GM12892 (cell line): Measurements from ENCODE around the gene SNU13.

ENCODE experiments used
- POLR2A ChIP-seq: IDR thresholded peaks from 2 replicates; pipeline ENCODE4 v1.6.1; 2011; ENCODE audit warnings: low read depth, low read length, control low read depth
- POLR2AphosphoS5 ChIP-seq: IDR thresholded peaks from 2 replicates; pipeline ENCODE4 v1.6.1; 2011; ENCODE audit warnings: low read depth, low read length, control low read depth

DNA sequence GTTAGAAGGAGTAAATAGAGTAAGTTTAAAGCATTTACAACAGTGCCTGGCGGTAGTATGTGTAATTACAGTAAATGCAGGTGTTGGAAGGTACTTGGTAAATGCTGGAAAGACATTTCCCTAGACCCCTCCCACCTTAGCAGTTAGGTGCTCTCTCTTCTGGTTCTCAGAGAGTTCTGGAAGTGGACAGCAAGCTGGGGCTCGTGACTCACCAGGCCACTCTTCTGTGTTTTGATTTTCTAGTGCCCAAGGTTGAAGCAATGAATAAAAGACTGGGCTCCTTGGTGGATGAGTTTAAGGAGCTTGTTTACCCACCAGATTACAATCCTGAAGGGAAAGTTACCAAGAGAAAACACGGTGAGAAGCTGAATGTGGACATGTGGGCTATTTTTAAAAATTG, 27.6 kb downstream of the SNU13 start:
- TF ChIP-seq POLR2AphosphoS5, result no peak
- TF ChIP-seq POLR2A, result no peak
